GM13977 (cell line): ENCODE measurements around the gene AAGAB.

Experiments used
- DNase-seq: peaks from one replicate; pipeline ENCODE4 v3.0.0; 2012; ENCODE audit warnings: low spot score
- CTCF ChIP-seq: IDR thresholded peaks from 2 replicates; pipeline ENCODE4 v1.5.1; 2012; ENCODE audit warnings: mild to moderate bottlenecking, control low read depth; ENCODE audit not compliant: insufficient read depth; ENCODE audit errors: extremely low read depth, missing control alignments
- in situ Hi-C: fragments of 300-500 bp; cut with MboI; formaldehyde crosslinking; loops from one replicate; pipeline ENCODE4 v1.12.0; 2022; ENCODE audit warnings: low sequenced_read_pairs, low pct_unique_long_range_greater_than_20kb, mixed read lengths, inconsistent platforms; ENCODE audit not compliant: unreplicated experiment

The AAGAB gene

GRCh38 chr15:67175643-67176071 is 78.8 kb downstream of the AAGAB start:
- no peak for TF ChIP-seq CTCF
- in situ Hi-C loops: loop anchor here (10.0 kb wide), 1 partner anchor 81 kb away; no protein-coding TSS in a partner anchor
- DNase-seq: peak; percentile 70

DNA sequence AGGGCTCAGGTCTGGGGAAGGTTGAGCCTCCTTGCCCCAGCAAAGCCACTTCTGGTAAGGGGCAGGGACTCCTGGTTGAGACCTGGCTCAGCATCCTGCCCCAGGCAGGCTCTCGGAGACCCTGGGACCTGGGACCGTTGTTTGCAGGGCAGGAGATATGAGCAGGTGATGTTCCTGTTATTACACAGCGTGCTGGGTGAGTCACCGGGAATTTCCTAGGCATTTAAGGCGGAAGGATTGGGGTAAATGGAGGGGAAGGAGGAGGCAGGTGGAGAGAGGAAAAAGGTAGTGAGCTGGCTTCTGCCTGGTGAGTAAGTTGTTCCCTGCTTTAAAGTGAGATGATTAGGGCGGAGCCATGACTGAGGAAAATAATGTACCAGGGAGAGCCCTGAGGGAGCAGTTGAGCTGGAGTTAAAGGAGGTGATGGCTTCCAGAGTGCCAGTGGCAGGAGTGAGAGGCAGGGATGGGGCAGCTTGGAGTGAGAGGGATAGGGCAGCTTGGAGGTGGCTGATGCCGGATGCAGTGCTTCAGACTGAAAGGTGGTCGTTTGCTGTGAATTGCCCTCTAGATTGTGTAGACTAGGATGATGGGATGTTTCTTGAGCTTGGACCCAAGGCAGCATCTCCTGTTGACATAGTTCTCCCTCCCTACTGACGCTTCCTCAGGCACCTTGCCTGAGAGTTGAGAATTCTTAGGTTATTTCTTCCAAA is 79.4 kb downstream of the AAGAB start:
- TF ChIP-seq CTCF: no peak
- peak; percentile 44 for DNase-seq
- in situ Hi-C loops: loop anchor here (10.0 kb wide), 1 partner anchor 80 kb away; no protein-coding TSS in a partner anchor

DNA sequence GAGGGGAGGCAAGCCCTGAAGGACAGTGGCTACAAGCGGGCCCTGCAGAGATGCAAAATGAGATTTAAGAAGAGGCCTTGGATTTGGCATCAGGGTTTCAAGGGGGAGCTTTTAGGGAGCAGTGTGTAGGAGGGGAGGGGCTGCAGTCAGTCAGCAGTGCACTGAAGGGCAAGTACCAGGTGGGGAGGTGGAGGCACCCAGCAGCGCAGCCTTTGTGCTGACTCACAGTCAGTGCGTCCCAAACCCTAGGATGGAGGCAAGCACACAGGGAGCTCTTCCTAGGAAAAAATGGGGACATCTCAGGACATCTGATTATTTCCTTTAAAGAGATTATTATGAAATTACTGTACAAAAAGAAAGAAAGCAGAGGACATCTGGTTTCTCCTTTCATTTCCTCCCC is 80.0 kb downstream of the AAGAB start:
- TF ChIP-seq CTCF: no peak
- in situ Hi-C loops: loop anchor here (10.0 kb wide), 1 partner anchor 80 kb away; no protein-coding TSS in a partner anchor

GRCh38 chr15:67173786-67174185 is 80.7 kb downstream of the AAGAB start:
- TF ChIP-seq CTCF: no peak
- in situ Hi-C loops: loop anchor here (10.0 kb wide), 1 partner anchor 79 kb away; no protein-coding TSS in a partner anchor
- no peak for DNase-seq

More for the DNA sequence above, 80.0 kb downstream of the AAGAB start:
- no peak for DNase-seq

GRCh38 chr15:67173005-67173404 is 81.5 kb downstream of the AAGAB start:
- DNase-seq: no peak
- no peak for TF ChIP-seq CTCF
- in situ Hi-C loops: loop anchor here (10.0 kb wide), 1 partner anchor 78 kb away; no protein-coding TSS in a partner anchor

DNA sequence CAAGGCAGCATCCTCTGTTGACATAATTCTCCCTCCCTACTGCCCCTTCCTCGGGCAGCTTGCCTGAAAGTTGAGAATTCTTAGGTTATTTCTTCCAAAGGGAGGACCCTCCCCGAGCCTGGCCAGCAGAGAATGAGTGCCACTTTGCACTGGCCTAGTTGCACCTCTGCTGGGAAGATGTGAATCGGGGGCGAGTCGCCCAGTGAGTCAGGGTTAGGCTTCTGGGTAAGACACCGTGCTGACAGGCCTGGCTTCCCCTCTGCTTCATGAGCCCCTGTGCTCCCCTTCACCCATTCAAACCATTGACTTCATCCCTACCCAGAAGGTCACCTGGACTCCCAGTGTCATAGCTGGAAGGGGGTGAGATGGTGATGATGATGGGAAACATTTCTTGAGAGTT is 82.3 kb downstream of the AAGAB start:
- DNase-seq: no peak
- in situ Hi-C loops: loop anchor here (10.0 kb wide), 1 partner anchor 77 kb away; no protein-coding TSS in a partner anchor
- no peak for TF ChIP-seq CTCF
